Anterior cingulate cortex (tissue), 58 donors: ENCODE measurements around the gene OCLN.
A peak's percentile ranks its signal among the peaks of the same experiment; 100 is the strongest.
"Not testable (repeated sequence)": the region's sequence is repeated elsewhere in the genome, so short reads cannot be mapped to it uniquely, and the experiment has no call there.

Experiments
- DNase-seq, 58 donors: peaks; one replicate each; lab custom pipeline; 2025; lab: John Stamatoyannopoulos, UW

The OCLN gene

DNA sequence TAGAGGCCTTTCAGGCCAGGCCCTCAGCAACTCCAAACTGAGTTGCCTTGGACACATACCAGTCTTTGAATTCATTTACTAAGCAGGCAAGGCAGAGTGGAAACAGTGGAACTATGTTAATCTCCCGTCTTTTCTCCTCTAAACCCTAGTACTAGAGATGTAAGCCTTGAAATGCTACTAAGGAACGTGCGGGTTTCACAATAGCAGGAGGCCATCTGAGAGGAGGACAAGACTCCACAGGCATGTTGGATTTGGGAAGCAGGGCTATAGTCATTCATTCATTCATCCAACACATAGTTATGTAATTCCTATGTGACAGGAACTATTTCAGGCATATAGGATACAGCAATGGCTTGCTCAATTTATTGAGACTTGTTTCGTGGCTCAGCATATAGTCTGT lies 3.3 kb upstream of the OCLN start:
- no peak for DNase-seq

DNA sequence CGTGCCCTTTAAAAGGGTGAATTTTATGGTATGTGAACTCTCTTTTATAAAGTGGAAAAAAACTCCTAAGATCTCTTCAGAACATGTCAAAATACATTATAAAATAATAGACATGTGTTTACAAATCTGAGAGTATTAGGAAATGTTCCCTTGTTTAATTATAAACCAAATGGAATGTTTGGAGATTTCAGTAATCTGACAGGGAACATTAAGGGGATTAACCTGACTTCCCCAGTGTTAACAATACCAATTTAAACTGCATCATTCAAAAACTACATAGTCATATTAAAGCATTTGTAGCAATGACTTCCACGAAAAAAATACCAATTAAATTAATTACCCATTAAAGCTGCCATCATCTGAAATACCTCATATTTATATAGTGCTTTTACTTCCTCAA lies 1.6 kb upstream of the OCLN start:
- DNase-seq = no peak

GRCh38 chr5:69491838-69492390 lies 676 bp upstream of the OCLN start:
- DNase-seq = no peak

GRCh38 chr5:69492923-69493395 lies 369 bp downstream of the OCLN start:
- peak in 2 of 58 donors; percentile 7 to 15 for DNase-seq

DNA sequence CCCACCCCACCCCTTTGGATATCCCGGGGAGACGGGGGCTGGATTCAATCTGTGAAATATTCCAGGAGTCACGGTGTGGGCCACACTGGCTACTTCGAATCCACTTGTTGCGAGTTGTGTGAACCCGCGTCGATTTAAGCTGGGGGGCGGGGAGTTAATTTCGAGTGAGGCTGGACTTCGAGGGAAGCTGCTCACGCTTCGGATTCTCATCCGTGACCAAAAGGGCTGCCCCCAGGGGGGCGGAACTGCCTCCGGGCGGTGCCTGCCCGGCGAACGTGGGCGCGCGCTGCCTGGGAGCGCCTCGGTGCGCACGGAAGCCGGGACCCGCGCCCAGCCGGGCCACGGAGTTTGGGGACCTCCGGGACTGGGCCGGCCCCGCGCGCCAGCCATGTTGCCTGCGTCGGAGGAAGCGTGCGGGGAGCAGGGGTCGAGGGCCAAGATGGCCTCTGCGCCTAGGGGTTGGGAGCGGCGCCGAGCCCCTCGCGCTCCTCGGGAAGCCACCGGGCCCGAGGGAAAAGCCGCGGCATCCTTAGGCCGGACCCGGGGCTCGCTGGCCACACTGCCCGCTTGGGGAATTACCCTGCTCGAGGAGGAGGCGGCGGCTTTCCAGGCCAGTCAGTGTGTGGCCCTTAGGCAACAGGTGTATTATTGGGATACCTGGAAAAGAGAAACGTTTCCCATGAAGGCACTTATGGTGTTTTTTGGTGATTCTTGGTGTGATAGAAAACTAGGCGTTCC lies 975 bp downstream of the OCLN start:
- peak in 1 of 58 donors; percentile 15 for DNase-seq

GRCh38 chr5:69494452-69494851 lies 1.9 kb downstream of the OCLN start:
- no peak for DNase-seq

GRCh38 chr5:69497006-69497520 lies 4.5 kb downstream of the OCLN start:
- no peak for DNase-seq

DNA sequence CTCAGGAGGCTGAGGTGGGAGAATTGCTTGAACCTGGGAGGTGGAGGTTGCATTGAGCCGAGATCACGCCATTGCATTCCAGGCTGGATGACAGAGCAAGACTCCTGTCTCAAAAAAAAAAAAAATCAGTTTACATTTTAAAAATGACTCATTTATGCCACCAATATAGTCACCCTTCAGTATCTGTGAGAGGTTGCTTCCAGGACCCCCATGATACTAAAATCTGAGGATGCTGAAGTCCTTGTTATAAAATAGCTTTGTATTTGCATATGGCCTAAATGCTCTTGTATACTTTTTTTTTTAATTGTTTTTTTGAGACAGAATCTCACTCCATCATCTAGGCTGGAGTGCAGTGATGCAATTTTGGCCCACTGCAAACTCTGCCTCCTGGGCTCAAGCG lies 5.8 kb downstream of the OCLN start:
- no peak for DNase-seq

DNA sequence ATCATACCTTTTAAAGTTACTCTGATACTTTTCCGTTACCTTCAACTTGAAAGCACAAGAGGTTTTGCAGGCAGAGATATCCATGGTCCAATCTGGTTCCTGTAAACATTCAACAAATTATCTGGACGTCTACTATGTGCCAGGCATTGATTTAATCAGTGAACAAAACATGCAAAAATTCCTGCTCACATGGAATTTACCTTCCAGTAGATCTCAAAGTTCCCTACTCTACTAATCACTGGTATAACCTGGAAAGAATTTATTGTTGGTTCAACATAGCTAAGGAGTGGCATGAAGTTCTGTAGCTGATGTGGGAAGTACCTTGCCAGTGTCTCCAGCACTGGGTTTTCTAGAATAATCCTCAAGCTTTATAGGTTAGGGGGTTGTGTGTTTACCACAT lies 9.8 kb downstream of the OCLN start:
- DNase-seq = no peak

- no peak for DNase-seq
These were observed 10.3 kb downstream of the OCLN start for GRCh38 chr5:69502767-69503488.

DNA sequence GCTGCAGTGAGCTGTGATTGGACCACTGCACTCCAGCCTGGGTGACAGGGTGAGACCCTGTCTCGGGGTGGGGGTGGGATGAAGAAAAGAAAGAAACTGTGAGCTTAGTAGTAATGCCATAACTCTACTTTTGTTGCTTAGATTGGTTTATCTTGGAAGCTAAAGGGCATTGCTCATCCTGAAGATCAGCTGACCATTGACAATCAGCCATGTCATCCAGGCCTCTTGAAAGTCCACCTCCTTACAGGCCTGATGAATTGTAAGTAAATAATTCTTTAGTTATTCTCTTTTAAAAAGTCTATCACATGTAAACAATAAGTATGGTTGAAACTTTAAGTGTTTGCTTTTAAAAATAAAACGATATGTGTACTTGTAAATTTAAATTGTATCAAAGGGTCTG lies 11.4 kb downstream of the OCLN start:
- no peak for DNase-seq

- no peak for DNase-seq
These were observed 12.7 kb downstream of the OCLN start for GRCh38 chr5:69505306-69505705.

DNA sequence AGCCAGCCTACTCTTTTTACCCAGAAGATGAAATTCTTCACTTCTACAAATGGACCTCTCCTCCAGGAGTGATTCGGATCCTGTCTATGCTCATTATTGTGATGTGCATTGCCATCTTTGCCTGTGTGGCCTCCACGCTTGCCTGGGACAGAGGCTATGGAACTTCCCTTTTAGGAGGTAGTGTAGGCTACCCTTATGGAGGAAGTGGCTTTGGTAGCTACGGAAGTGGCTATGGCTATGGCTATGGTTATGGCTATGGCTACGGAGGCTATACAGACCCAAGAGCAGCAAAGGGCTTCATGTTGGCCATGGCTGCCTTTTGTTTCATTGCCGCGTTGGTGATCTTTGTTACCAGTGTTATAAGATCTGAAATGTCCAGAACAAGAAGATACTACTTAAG lies 16.6 kb downstream of the OCLN start:
- DNase-seq = no peak

DNA sequence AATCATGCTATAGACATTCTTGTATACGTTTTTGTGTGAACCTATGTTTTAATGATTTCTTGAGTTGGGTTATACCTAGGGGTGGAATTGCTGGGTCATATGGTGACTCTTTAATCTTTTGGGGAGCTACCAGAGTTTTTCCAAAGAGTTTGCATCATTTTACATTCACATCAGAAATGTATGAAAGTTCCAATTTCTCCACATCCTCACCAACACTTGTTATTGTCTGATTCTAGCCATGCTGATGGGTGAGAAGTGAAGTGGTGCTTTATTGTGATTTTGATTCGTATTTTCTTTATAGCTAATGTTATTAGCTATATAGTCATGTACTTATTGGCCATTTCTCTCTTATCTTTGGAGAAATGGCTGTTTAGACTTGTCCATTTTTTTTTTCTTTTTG lies 18.1 kb downstream of the OCLN start:
- no peak for DNase-seq

- no peak for DNase-seq
These were observed 20.2 kb downstream of the OCLN start for GRCh38 chr5:69512740-69513260.

GRCh38 chr5:69515570-69515969 lies 23.0 kb downstream of the OCLN start:
- DNase-seq = not testable (repeated sequence)

GRCh38 chr5:69516769-69517168 lies 24.2 kb downstream of the OCLN start:
- no peak for DNase-seq

DNA sequence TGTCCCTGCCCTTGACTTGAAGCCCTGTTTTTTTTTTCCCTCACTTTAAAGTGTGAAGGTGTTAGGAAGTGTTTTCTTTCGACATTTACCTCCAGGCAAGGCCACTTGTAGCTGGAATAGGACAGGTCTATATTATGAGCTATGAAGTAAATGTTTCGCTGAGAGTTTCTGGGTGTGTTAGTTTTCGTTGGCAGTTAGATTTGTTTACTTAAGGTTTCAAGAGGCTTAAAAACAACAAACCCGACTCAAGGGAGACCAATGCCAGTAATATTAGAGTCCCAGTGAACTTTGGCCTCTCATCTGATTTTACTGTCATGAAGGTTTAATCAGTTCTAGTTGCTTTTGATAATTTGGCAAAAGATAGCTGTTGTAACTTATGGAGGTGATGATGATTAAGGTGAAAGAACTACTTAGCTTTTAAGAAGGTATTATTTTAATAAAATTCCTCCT lies 25.2 kb downstream of the OCLN start:
- no peak for DNase-seq

DNA sequence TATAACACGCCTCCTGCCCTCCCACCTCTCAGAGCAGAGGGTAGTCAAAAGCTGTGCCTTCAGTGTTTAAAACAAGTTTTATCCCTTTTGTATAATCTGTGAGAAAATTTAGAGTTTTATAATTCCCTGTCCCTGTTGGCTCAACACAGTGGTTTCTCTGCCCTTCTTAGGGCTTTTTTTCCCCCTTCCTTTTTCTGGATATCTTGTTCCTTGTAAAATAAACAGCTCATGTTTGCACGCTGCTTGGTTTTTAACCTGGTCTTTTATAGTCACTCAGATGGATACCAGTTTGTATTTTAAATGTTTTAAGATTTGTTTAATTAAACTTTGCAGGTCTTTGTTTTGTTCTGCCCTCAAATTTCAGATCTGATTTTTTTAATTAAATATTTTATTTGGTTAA lies 26.7 kb downstream of the OCLN start:
- DNase-seq = no peak

- no peak for DNase-seq
These were observed 29.4 kb downstream of the OCLN start for GRCh38 chr5:69522035-69522434.

- DNase-seq = no peak
These were observed 32.9 kb downstream of the OCLN start for GRCh38 chr5:69525490-69525889.
